Caco-2 (cell line): Measurements from ENCODE around the gene PPP1R9A. TPM values are rescaled to one million over a fixed set of nuclear protein-coding genes. Genes with fewer than 3 reads are reported as not detected.

Experiments
- BruUV-seq: library from RNA; stranded (reverse); fragments of 400-500 nt; replicated peaks from 2 replicates; lab custom pipeline; 2021; lab: Mats Ljungman, UMichigan
- CTCF ChIA-PET: fragments of 300-600 bp; sonication (Branson Sonifier 250); formaldehyde crosslinking; loops from one replicate; lab custom pipeline; 2022; ENCODE audit warnings: antibody characterized with exemption; lab: Charles Lee
- POLR2A ChIA-PET: fragments of 300-600 bp; sonication (Branson Sonifier 250); formaldehyde crosslinking; loops from one replicate; lab custom pipeline; 2022; ENCODE audit warnings: antibody characterized with exemption; lab: Charles Lee
- DNase-seq, 2 experiments: peaks; one replicate each; pipeline versions ENCODE4 v3.0.0 to v3.0.0-alpha.2; 2020 to 2022
- H3K27me3 ChIP-seq: replicated peaks from 2 replicates; pipeline ENCODE4 v1.6.0; 2011; ENCODE audit warnings: low read length; ENCODE audit not compliant: control insufficient read depth, insufficient read depth
- H3K36me3 ChIP-seq: 2 replicates; pipeline ENCODE4 v1.5.1; 2011; ENCODE audit warnings: low read length; ENCODE audit not compliant: control insufficient read depth, insufficient read depth
- H3K4me1 ChIP-seq: fragments of 250-450 bp; sonication (Bioruptor Pico); 2 replicates; pipeline ENCODE4 v1.5.1; 2020; ENCODE audit warnings: mild to moderate bottlenecking
- H3K4me3 ChIP-seq: 2 replicates; pipeline ENCODE4 v1.5.1; 2011; ENCODE audit warnings: low read depth, mild to moderate bottlenecking, control low read depth, low read length
- H3K9me3 ChIP-seq: fragments of 250-450 bp; sonication (Bioruptor Pico); 2 replicates; pipeline ENCODE4 v1.5.1; 2020; ENCODE audit warnings: mild to moderate bottlenecking, moderate library complexity
- H3K27ac Mint-ChIP-seq: one replicate; pipeline ENCODE4 v1.8.0; 2022; ENCODE audit warnings: mixed read lengths; ENCODE audit not compliant: unreplicated experiment
- H3K27me3 Mint-ChIP-seq: one replicate; pipeline ENCODE4 v1.8.0; 2022; ENCODE audit warnings: mixed read lengths; ENCODE audit not compliant: insufficient read depth, unreplicated experiment
- H3K36me3 Mint-ChIP-seq: one replicate; pipeline ENCODE4 v1.8.0; 2022; ENCODE audit warnings: mild to moderate bottlenecking, mixed read lengths; ENCODE audit not compliant: insufficient read depth, unreplicated experiment
- H3K4me1 Mint-ChIP-seq: one replicate; pipeline ENCODE4 v1.8.0; 2022; ENCODE audit warnings: low read depth, mixed read lengths; ENCODE audit not compliant: unreplicated experiment
- H3K4me3 Mint-ChIP-seq: one replicate; pipeline ENCODE4 v1.8.0; 2022; ENCODE audit warnings: mild to moderate bottlenecking, moderate library complexity, mixed read lengths; ENCODE audit not compliant: unreplicated experiment
- H3K9me3 Mint-ChIP-seq: one replicate; pipeline ENCODE4 v1.8.0; 2022; ENCODE audit warnings: mixed read lengths; ENCODE audit not compliant: unreplicated experiment
- CTCF ChIP-seq, 2 experiments: fragments of 200-600 bp in 1 of 2; IDR thresholded peaks; 1 replicate in 1 of 2; 2 replicates in 1 of 2; pipeline versions ENCODE4 v1.5.1 to v1.8.0; 2011 to 2022; ENCODE audit warnings: antibody characterized with exemption in 1 of 2, control low read depth in 1 of 2, inconsistent platforms in 1 of 2, low read depth in 1 of 2, low read length in 1 of 2, mild to moderate bottlenecking in 1 of 2, moderate library complexity in 1 of 2; ENCODE audit not compliant: insufficient read depth in 1 of 2, severe bottlenecking in 1 of 2, unreplicated experiment in 1 of 2
- intact Hi-C: fragments of 100-400 bp; cut with micrococcal nuclease; formaldehyde crosslinking; loops from one replicate; pipeline ENCODE4 v1.10.0; 2022; ENCODE audit not compliant: unreplicated experiment
- total RNA-seq: library from RNA; stranded (reverse); gene quantifications from 2 replicates; pipeline ENCODE4 v1.2.3, GENCODE V29; 2022

PPP1R9A gene
- total RNA-seq, 1 experiment from 2014 or later: 37.4 TPM

GRCh38 chr7:95105627-95106026, 198.2 kb downstream of the PPP1R9A start:
- POLR2A ChIA-PET: no interaction called here
- no peaks in the 10 kb centered on the region for H3K9me3 Mint-ChIP-seq
- H3K4me3 ChIP-seq: no peak overlapping the region
- H3K27ac Mint-ChIP-seq: no peak overlapping the region
- peaks cover 9% of the 10 kb centered on the region; the same call in 1 of the 2 replicates for H3K4me1 ChIP-seq
- CTCF ChIA-PET: no interaction called here
- no peaks in the 10 kb centered on the region for H3K27me3 Mint-ChIP-seq
- no TSS peak for BruUV-seq
- no peak overlapping the region for H3K4me3 Mint-ChIP-seq
- H3K9me3 ChIP-seq: no peaks in the 10 kb centered on the region
- H3K27me3 ChIP-seq: no peaks in the 10 kb centered on the region
- DNase-seq: no peak
- TF ChIP-seq CTCF (IDR thresholded peaks at IDR 0.05; ENCODE audit: insufficient read depth in 1 of 2, low read depth in 1 of 2, low read length in 1 of 2, severe bottlenecking in 1 of 2, unreplicated experiment in 1 of 2): no peak
- no peaks in the 10 kb centered on the region for H3K36me3 Mint-ChIP-seq
- H3K36me3 ChIP-seq: no peaks in the 10 kb centered on the region
- H3K4me1 Mint-ChIP-seq: no peaks in the 10 kb centered on the region
- intact Hi-C loops: no loop called here

DNA sequence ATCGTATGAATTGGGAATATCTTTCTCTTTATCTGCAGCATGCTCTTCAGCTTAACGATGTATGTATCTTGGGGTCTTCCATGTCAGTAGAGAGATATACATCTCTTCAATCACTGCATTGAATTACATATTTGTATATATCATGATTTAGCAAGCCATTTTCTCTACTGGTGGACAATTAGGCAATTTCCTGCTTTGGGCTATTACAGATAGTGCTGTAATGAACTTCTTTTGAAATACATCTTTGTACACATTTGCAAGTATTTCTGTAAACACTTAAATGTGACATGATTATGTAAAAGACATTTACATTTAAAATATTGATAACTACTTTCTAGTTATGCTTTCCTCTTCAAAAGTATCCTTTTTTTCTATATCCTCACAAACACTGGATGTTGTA, 199.0 kb downstream of the PPP1R9A start:
- Histone ChIP-seq H3K27me3 (no peaks in the 10 kb centered on the region), H3K36me3 (no peaks in the 10 kb centered on the region), H3K4me3 (no peak overlapping the region), H3K9me3 (no peaks in the 10 kb centered on the region), H3K4me1 (peaks cover 9% of the 10 kb centered on the region; the same call in 1 of the 2 replicates)
- TF ChIP-seq CTCF (IDR thresholded peaks at IDR 0.05; ENCODE audit: insufficient read depth in 1 of 2, low read depth in 1 of 2, low read length in 1 of 2, severe bottlenecking in 1 of 2, unreplicated experiment in 1 of 2): no peak
- no peaks in the 10 kb centered on the region for H3K36me3 Mint-ChIP-seq
- DNase-seq: no peak
- H3K27ac Mint-ChIP-seq: no peak overlapping the region
- no peaks in the 10 kb centered on the region for H3K4me1 Mint-ChIP-seq
- BruUV-seq: no TSS peak
- ChIA-PET POLR2A (no interaction called here), CTCF (no interaction called here)
- intact Hi-C loops: no loop called here
- H3K4me3 Mint-ChIP-seq: no peak overlapping the region
- no peaks in the 10 kb centered on the region for H3K27me3 Mint-ChIP-seq
- H3K9me3 Mint-ChIP-seq: no peaks in the 10 kb centered on the region

DNA sequence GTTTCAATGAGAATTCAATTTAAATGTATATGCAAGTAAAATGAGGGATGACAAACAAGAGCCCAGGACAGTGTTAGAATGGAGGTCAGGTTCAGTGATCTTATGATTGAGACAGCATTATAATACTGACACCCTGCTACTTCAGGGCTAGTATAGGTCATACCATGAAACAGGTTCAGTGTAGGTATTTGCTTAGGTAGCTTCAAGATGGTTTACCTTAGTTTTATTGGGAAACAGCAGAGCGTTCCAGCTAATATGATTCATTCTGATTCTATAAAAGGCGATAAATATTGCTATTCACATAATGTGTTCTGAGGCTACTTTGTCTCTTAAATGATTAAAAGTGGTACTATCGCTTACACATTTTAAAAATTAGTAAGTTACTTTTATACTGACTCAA, 203.3 kb downstream of the PPP1R9A start:
- no peaks in the 10 kb centered on the region for H3K4me1 ChIP-seq
- Mint-ChIP-seq H3K4me1 (no peaks in the 10 kb centered on the region), H3K4me3 (no peak overlapping the region), H3K36me3 (no peaks in the 10 kb centered on the region), H3K27ac (no peak overlapping the region), H3K27me3 (no peaks in the 10 kb centered on the region), H3K9me3 (no peaks in the 10 kb centered on the region)
- H3K36me3 ChIP-seq: no peaks in the 10 kb centered on the region
- POLR2A ChIA-PET: no interaction called here
- no peak for TF ChIP-seq CTCF (IDR thresholded peaks at IDR 0.05; ENCODE audit: insufficient read depth in 1 of 2, low read depth in 1 of 2, low read length in 1 of 2, severe bottlenecking in 1 of 2, unreplicated experiment in 1 of 2)
- H3K9me3 ChIP-seq: no peaks in the 10 kb centered on the region
- intact Hi-C loops: no loop called here
- no peak for DNase-seq
- no peak overlapping the region for H3K4me3 ChIP-seq
- H3K27me3 ChIP-seq: no peaks in the 10 kb centered on the region
- CTCF ChIA-PET: no interaction called here
- no TSS peak for BruUV-seq
